GM12875 (cell line): ENCODE data around the gene OSCP1.

Source experiments
- H3K4me3 ChIP-seq: one replicate; pipeline ENCODE4 v1.5.1; 2011; ENCODE audit warnings: low read depth, low read length, control low read depth
- CTCF ChIP-seq: IDR thresholded peaks from 2 replicates; pipeline ENCODE4 v1.5.1; 2011; ENCODE audit warnings: low read depth, mild to moderate bottlenecking, control low read depth, inconsistent platforms, low read length, moderate library complexity, borderline replicate concordance; ENCODE audit not compliant: insufficient read depth

The OSCP1 gene

GRCh38 chr1:36471830-36472641 lies 21.8 kb upstream of the OSCP1 start:
- H3K4me3 ChIP-seq = no peak overlapping the region
- no peak for TF ChIP-seq CTCF

GRCh38 chr1:36469163-36469562 lies 18.9 kb upstream of the OSCP1 start:
- H3K4me3 ChIP-seq = no peak overlapping the region
- TF ChIP-seq CTCF = no peak

- H3K4me3 ChIP-seq = no peak overlapping the region
- no peak for TF ChIP-seq CTCF
These were observed 17.6 kb upstream of the OSCP1 start for GRCh38 chr1:36467700-36468455.

GRCh38 chr1:36467027-36467410 lies 16.8 kb upstream of the OSCP1 start:
- no peak overlapping the region for H3K4me3 ChIP-seq
- TF ChIP-seq CTCF = no peak

- no peak overlapping the region for H3K4me3 ChIP-seq
- TF ChIP-seq CTCF = no peak
These were observed 16.2 kb upstream of the OSCP1 start for GRCh38 chr1:36466370-36467026.

- no peak overlapping the region for H3K4me3 ChIP-seq
- no peak for TF ChIP-seq CTCF
These were observed 15.6 kb upstream of the OSCP1 start for GRCh38 chr1:36465731-36466369.
